Keratinocyte (primary cell): ENCODE data around the gene PTPRN2.

ENCODE experiments used
- EZH2 ChIP-seq: IDR thresholded peaks from one replicate; pipeline ENCODE4 v1.6.1; 2012; ENCODE audit warnings: inconsistent platforms, mild to moderate bottlenecking, low read length, moderate library complexity
- TF ChIP-seq, protein P1 (sequence below), 3 experiments: IDR thresholded peaks in 1 of 3; conservative IDR thresholded peaks in 1 of 3; optimal IDR thresholded peaks in 1 of 3; 2 replicates in 2 of 3; 3 replicates in 1 of 3; pipeline versions ENCODE3 to v1.5.1; 2011; ENCODE audit warnings: low read length in 3 of 3, mild to moderate bottlenecking in 3 of 3, moderate library complexity in 2 of 3, control low read depth in 1 of 3, inconsistent platforms in 1 of 3; ENCODE audit not compliant: insufficient read depth in 2 of 3; ENCODE audit errors: extremely low read depth in 1 of 3

DNA sequence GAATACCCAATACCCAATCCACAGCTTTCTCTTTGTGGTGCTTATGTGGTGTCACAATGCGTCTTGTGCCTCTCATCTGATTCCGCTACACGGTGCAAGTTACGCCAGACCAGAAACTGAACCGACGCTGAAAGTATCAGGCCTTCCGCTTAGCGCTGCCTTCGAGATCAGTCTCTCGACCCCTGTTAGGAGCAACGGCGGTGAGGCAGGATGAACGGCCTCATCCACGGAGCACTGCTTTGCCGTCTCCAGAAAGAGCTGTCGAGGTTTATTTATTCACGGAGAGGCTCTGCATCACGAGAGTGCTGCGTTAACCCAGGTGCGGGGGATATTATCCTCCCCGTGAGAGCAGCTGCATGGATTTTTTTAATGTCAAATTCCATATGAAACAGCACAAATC, 786.5 kb downstream of the PTPRN2 start:
- TF ChIP-seq EZH2, result no peak
- TF ChIP-seq, protein P1, sequence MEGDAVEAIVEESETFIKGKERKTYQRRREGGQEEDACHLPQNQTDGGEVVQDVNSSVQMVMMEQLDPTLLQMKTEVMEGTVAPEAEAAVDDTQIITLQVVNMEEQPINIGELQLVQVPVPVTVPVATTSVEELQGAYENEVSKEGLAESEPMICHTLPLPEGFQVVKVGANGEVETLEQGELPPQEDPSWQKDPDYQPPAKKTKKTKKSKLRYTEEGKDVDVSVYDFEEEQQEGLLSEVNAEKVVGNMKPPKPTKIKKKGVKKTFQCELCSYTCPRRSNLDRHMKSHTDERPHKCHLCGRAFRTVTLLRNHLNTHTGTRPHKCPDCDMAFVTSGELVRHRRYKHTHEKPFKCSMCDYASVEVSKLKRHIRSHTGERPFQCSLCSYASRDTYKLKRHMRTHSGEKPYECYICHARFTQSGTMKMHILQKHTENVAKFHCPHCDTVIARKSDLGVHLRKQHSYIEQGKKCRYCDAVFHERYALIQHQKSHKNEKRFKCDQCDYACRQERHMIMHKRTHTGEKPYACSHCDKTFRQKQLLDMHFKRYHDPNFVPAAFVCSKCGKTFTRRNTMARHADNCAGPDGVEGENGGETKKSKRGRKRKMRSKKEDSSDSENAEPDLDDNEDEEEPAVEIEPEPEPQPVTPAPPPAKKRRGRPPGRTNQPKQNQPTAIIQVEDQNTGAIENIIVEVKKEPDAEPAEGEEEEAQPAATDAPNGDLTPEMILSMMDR (optimal IDR thresholded peaks at IDR 0.05 in 1 of 3, IDR thresholded peaks at IDR 0.05 in 1 of 3, conservative IDR thresholded peaks at IDR 0.05 in 1 of 3; ENCODE audit: extremely low read depth in 1 of 3, insufficient read depth in 2 of 3, low read length in 3 of 3), result no peak
